K562 (cell line): ENCODE data around the gene FAM184B. TPM values are rescaled to one million over a fixed set of nuclear protein-coding genes. Genes with fewer than 3 reads are reported as not detected.

ENCODE experiments used
- ATAC-seq: fragments of 200-7000 bp; cut with Tn5 transposase; 3 replicates; pipeline ENCODE4 v1.9.1; 2020; ENCODE audit warnings: moderate library complexity
- BruUV-seq: library from RNA; stranded (reverse); fragments of 400-500 nt; replicated peaks from 2 replicates; lab custom pipeline; 2021; lab: Mats Ljungman, UMichigan
- CTCF ChIA-PET: fragments of 300-600 bp; formaldehyde crosslinking; extraction: SDS; loops from one replicate; lab custom pipeline; 2021; ENCODE audit warnings: low intra/inter-chr PET ratio; lab: Yijun Ruan, JAX
- POLR2A ChIA-PET: fragments of 300-600, 350-650 bp; sonication (Branson Sonifier 250); formaldehyde crosslinking; extraction: SDS; loops from one replicate; lab custom pipeline; 2021; ENCODE audit warnings: antibody characterized with exemption, inconsistent platforms; lab: Yijun Ruan, JAX
- DNase-seq, 4 experiments: peaks; one replicate each; pipeline versions ENCODE4 v3.0.0 to v3.0.0-alpha.2; 2011 to 2018; ENCODE audit warnings: low spot score in 3 of 4, mixed read lengths in 3 of 4; ENCODE audit errors: extremely low read depth in 1 of 4
- FAIRE-seq: peaks from 2 replicates; lab custom pipeline; 2011; peaks lifted over from hg19 to GRCh38; lab: Jason Lieb, UNC
- H2AFZ ChIP-seq: 2 replicates; pipeline ENCODE4 v1.6.0; 2011; ENCODE audit warnings: low read depth, low read length, control low read depth, inconsistent platforms
- H3K27ac ChIP-seq: fragments of 200-600 bp; 3 replicates; pipeline ENCODE4 v1.8.0; 2011; ENCODE audit warnings: low read depth, mild to moderate bottlenecking, control low read depth, inconsistent platforms, low read length, moderate library complexity, mixed read lengths; ENCODE audit errors: extremely low read depth
- H3K27me3 ChIP-seq, 2 experiments: fragments of 300-600 bp in 1 of 2; 2 replicates in 1 of 2; 3 replicates in 1 of 2; pipeline versions ENCODE4 v1.6.0 to v1.8.0; 2011; ENCODE audit warnings: inconsistent platforms in 2 of 2, low read length in 2 of 2, mild to moderate bottlenecking in 1 of 2, mixed read lengths in 1 of 2, moderate library complexity in 1 of 2; ENCODE audit not compliant: control insufficient read depth in 2 of 2, insufficient read depth in 2 of 2
- H3K36me3 ChIP-seq: fragments of 300-600 bp; 3 replicates; pipeline ENCODE4 v1.8.0; 2011; ENCODE audit warnings: mild to moderate bottlenecking, low read length, inconsistent platforms; ENCODE audit not compliant: control insufficient read depth, insufficient read depth
- H3K4me1 ChIP-seq, 2 experiments: fragments of 200-600 bp in 1 of 2; replicated peaks in 1 of 2; 2 replicates in 1 of 2; 3 replicates in 1 of 2; pipeline versions ENCODE4 v1.5.1 to v1.8.0; 2011; ENCODE audit warnings: inconsistent platforms in 2 of 2, low read length in 2 of 2, mild to moderate bottlenecking in 1 of 2, mixed read lengths in 1 of 2, moderate library complexity in 1 of 2; ENCODE audit not compliant: control insufficient read depth in 2 of 2, insufficient read depth in 2 of 2
- H3K4me2 ChIP-seq: 2 replicates; pipeline ENCODE4 v1.6.1; 2011; ENCODE audit warnings: low read length, control low read depth, inconsistent platforms, mixed read lengths; ENCODE audit not compliant: insufficient read depth
- H3K4me3 ChIP-seq: fragments of 200-600 bp; sonication (generic), shearing (Covaris generic); 2 replicates; pipeline ENCODE4 v1.5.1; 2016; ENCODE audit warnings: control low read depth, inconsistent platforms
- H3K79me2 ChIP-seq: fragments of 200-600 bp; 3 replicates; pipeline ENCODE4 v1.8.0; 2011; ENCODE audit warnings: low read length, inconsistent platforms; ENCODE audit not compliant: control insufficient read depth, insufficient read depth
- H3K9ac ChIP-seq, 2 experiments: 2 replicates each; pipeline versions ENCODE4 v1.6.0 to v1.6.1; 2011; ENCODE audit warnings: low read depth in 2 of 2, low read length in 2 of 2, control low read depth in 1 of 2, inconsistent platforms in 1 of 2, mild to moderate bottlenecking in 1 of 2, mixed read lengths in 1 of 2; ENCODE audit not compliant: insufficient read depth in 1 of 2
- H3K9me1 ChIP-seq: one replicate; pipeline ENCODE4 v1.6.0; 2011; ENCODE audit warnings: inconsistent platforms, mild to moderate bottlenecking, low read length, moderate library complexity; ENCODE audit not compliant: control insufficient read depth, insufficient read depth
- H3K9me3 ChIP-seq: replicated peaks from 2 replicates; pipeline ENCODE4 v1.5.1; 2011; ENCODE audit warnings: low read depth, low read length, inconsistent platforms; ENCODE audit not compliant: control insufficient read depth, insufficient read depth
- H4K20me1 ChIP-seq: replicated peaks from 2 replicates; pipeline ENCODE4 v1.6.1; 2011; ENCODE audit warnings: low read length, inconsistent platforms, mixed read lengths; ENCODE audit not compliant: control insufficient read depth, insufficient read depth
- FUS ChIP-seq: fragments of 200-400 bp; formaldehyde crosslinking; optimal IDR thresholded peaks from 2 replicates; pipeline ENCODE3; 2017; ENCODE audit warnings: low read depth, low read length
- KLF10 ChIP-seq: fragments of 250-450 bp; sonication (Bioruptor Pico); IDR thresholded peaks from 2 replicates; pipeline ENCODE4 v1.6.1; 2021; ENCODE audit warnings: matching md5 sums
- NCOA2 ChIP-seq, 2 experiments: fragments of 450-650 bp; IDR thresholded peaks; 2 replicates each; pipeline ENCODE4 v1.6.1; 2018; ENCODE audit warnings: mild to moderate bottlenecking in 2 of 2, moderate library complexity in 1 of 2; ENCODE audit not compliant: partially characterized antibody in 2 of 2
- PPARD ChIP-seq: fragments of 250-450 bp; sonication (Bioruptor Pico); IDR thresholded peaks from 2 replicates; pipeline ENCODE4 v1.8.0; 2022; ENCODE audit warnings: inconsistent platforms, mild to moderate bottlenecking, moderate library complexity
- PURB ChIP-seq: sonication (generic); formaldehyde crosslinking; IDR thresholded peaks from 2 replicates; pipeline ENCODE4 v1.9.0; 2021; ENCODE audit warnings: low read depth, mild to moderate bottlenecking, missing genetic modification reagents
- TAL1 ChIP-seq: fragments of 450-650 bp; IDR thresholded peaks from 2 replicates; pipeline ENCODE4 v1.6.1; 2016; ENCODE audit warnings: mild to moderate bottlenecking
- TRIM28 ChIP-seq: fragments of 450-650 bp; IDR thresholded peaks from 2 replicates; pipeline ENCODE4 v1.6.1; 2017
- ZNF778 ChIP-seq: fragments of 450-650 bp; formaldehyde crosslinking; IDR thresholded peaks from 2 replicates; pipeline ENCODE4 v1.4.0; 2020; ENCODE audit warnings: mild to moderate bottlenecking, moderate library complexity
- WGBS: fragments of 100-300 bp; shearing (Covaris generic); methylation state at CpG from one replicate; pipeline ENCODE4 v1.1.6; 2016; ENCODE audit warnings: low coverage, mixed read lengths; ENCODE audit not compliant: insufficient coverage; ENCODE audit errors: missing lambda C conversion rate; 5-methylcytosine and 5-hydroxymethylcytosine counted together
- in situ Hi-C: fragments of 300-500 bp; cut with MboI; formaldehyde crosslinking; loops from 4 replicates; pipeline ENCODE4 v1.15.0; 2018; ENCODE audit warnings: inconsistent platforms, mixed read lengths
- intact Hi-C: fragments of 100-400 bp; cut with micrococcal nuclease; formaldehyde crosslinking; loops from 2 replicates; pipeline ENCODE4 v1.14.2; 2022
- polyA plus RNA-seq, 8 experiments: library from polyadenylated mRNA; depleted of rRNA in 4 of 8; stranded (reverse) in 5 of 8; unstranded in 3 of 8; fragments of >200 nt; fragmentation: Nextera tagmentation in 2 of 8; fragmentation: Illumina TruSeq in 1 of 8; extraction: Ambion mirVana in 2 of 8; extraction: Trizol in 1 of 8; gene quantifications; 2 replicates each; pipeline versions ENCODE4 v1.2.1 to v1.2.3, GENCODE V29; 2011 to 2014; ENCODE audit warnings: inconsistent platforms in 1 of 8, missing spikeins in 1 of 8
- total RNA-seq, 7 experiments: library from RNA; depleted of rRNA in 6 of 7; stranded (reverse); fragments of >200 nt in 6 of 7; fragmentation: Illumina TruSeq in 2 of 7; extraction: Trizol in 2 of 7; gene quantifications; 2 replicates each; pipeline versions ENCODE4 v1.2.1 to v1.2.3, GENCODE V29; 2011 to 2021; ENCODE audit warnings: low replicate concordance in 1 of 7
- TF ChIP-seq, protein P1 (sequence below): IDR thresholded peaks from 2 replicates; pipeline ENCODE4 v1.6.1; 2011; ENCODE audit not compliant: insufficient read length; ENCODE audit errors: extremely low read depth
- TF ChIP-seq, protein P2 (sequence below): IDR thresholded peaks from 2 replicates; pipeline ENCODE4 v1.6.1; 2011; ENCODE audit warnings: borderline replicate concordance, low read depth, mild to moderate bottlenecking, moderate library complexity, low read length; ENCODE audit not compliant: insufficient read depth, poor library complexity, severe bottlenecking
- TF ChIP-seq, protein P3 (sequence below), 2 experiments: fragments of 450-650 bp; formaldehyde crosslinking in 1 of 2; IDR thresholded peaks; 2 replicates each; pipeline versions ENCODE4 v1.4.0 to v1.6.1; 2014 to 2020; ENCODE audit warnings: mild to moderate bottlenecking in 2 of 2, borderline replicate concordance in 1 of 2, low read depth in 1 of 2

FAM184B gene
- total and polyA plus RNA-seq, 9 of the 15 experiments (the other 6 are each of a cell fraction or from before 2014, with no cell fraction given), result not detected

DNA sequence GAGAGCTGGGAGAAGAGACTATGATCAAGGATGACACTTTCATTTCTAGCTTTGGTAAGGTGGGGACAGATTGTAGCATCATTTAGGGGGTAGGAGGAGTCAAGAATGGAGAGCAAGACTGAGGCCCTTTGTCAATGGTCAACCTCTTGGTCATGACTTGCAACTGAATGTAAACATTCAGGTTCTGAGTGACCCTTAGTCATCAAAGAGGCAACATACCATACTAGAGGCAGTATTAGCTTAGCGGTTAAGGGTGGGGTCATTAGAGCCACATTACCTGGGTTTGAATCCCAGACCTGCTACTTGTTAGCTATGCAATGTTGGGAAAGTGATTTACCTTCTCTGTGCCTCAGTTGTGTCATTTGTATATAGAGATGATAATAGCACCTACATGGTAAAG, 90.5 kb downstream of the FAM184B start (continued):
- no peak for TF ChIP-seq KLF10 (CRISPR knock-in tag)
- TF ChIP-seq, protein P1, sequence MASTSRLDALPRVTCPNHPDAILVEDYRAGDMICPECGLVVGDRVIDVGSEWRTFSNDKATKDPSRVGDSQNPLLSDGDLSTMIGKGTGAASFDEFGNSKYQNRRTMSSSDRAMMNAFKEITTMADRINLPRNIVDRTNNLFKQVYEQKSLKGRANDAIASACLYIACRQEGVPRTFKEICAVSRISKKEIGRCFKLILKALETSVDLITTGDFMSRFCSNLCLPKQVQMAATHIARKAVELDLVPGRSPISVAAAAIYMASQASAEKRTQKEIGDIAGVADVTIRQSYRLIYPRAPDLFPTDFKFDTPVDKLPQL, result no peak
- no peak for TF ChIP-seq PURB (CRISPR knock-in tag)
- TF ChIP-seq NCOA2 (IDR thresholded peaks at IDR 0.05; ENCODE audit: partially characterized antibody in 2 of 2), result no peak
- TF ChIP-seq ZNF778 (CRISPR knock-in tag), result no peak
- TF ChIP-seq PPARD (CRISPR knock-in tag), result no peak

DNA sequence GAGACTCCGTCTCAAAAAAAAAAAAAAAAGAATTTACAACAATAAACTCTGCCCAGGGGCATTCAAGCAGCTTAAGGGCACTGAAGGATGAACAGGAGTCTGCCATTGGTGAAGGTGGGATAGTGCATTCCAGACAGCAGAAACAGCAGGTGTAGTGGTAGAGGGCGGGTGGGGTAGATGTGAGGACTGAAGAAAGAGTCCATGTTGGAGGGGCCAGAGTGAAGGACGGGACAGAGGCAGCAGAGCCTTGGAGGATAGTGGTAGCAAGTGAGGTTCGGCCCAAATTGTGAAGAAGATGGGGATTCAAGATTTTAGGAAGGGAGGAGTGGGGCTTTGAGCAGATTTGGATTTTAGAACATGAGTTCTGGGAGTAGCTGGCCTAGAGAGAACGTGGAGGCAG, 91.3 kb downstream of the FAM184B start:
- Histone ChIP-seq H3K36me3 (no peaks in the 10 kb centered on the region), H3K9me3 (no peaks in the 10 kb centered on the region), H4K20me1 (no peaks in the 10 kb centered on the region), H3K9me1 (no peaks in the 10 kb centered on the region), H3K27ac (no peak overlapping the region), H3K4me3 (no peak overlapping the region), H3K9ac (no peak overlapping the region), H3K79me2 (no peaks in the 10 kb centered on the region), H2AFZ (no peak overlapping the region), H3K4me1 (no peaks in the 10 kb centered on the region), H3K4me2 (no peak overlapping the region), H3K27me3 (peaks cover 0 to 4% of the 10 kb centered on the region in 2 experiments; a peak in 2 of 5 replicates)
- in situ Hi-C loops (no loop called here), intact Hi-C loops (no loop called here)
- BruUV-seq, result no TSS peak
- FAIRE-seq, result no peak
- ChIA-PET POLR2A (no interaction called here), CTCF (no interaction called here)
- no peak for ATAC-seq
- 0% methylated on average over 5 of the region's 5 CpGs for WGBS
- no peak for DNase-seq
- TF ChIP-seq, protein P2, sequence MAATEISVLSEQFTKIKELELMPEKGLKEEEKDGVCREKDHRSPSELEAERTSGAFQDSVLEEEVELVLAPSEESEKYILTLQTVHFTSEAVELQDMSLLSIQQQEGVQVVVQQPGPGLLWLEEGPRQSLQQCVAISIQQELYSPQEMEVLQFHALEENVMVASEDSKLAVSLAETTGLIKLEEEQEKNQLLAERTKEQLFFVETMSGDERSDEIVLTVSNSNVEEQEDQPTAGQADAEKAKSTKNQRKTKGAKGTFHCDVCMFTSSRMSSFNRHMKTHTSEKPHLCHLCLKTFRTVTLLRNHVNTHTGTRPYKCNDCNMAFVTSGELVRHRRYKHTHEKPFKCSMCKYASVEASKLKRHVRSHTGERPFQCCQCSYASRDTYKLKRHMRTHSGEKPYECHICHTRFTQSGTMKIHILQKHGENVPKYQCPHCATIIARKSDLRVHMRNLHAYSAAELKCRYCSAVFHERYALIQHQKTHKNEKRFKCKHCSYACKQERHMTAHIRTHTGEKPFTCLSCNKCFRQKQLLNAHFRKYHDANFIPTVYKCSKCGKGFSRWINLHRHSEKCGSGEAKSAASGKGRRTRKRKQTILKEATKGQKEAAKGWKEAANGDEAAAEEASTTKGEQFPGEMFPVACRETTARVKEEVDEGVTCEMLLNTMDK, result no peak
- TF ChIP-seq FUS (no peak), TAL1 (no peak), TRIM28 (no peak)
- TF ChIP-seq, protein P3, sequence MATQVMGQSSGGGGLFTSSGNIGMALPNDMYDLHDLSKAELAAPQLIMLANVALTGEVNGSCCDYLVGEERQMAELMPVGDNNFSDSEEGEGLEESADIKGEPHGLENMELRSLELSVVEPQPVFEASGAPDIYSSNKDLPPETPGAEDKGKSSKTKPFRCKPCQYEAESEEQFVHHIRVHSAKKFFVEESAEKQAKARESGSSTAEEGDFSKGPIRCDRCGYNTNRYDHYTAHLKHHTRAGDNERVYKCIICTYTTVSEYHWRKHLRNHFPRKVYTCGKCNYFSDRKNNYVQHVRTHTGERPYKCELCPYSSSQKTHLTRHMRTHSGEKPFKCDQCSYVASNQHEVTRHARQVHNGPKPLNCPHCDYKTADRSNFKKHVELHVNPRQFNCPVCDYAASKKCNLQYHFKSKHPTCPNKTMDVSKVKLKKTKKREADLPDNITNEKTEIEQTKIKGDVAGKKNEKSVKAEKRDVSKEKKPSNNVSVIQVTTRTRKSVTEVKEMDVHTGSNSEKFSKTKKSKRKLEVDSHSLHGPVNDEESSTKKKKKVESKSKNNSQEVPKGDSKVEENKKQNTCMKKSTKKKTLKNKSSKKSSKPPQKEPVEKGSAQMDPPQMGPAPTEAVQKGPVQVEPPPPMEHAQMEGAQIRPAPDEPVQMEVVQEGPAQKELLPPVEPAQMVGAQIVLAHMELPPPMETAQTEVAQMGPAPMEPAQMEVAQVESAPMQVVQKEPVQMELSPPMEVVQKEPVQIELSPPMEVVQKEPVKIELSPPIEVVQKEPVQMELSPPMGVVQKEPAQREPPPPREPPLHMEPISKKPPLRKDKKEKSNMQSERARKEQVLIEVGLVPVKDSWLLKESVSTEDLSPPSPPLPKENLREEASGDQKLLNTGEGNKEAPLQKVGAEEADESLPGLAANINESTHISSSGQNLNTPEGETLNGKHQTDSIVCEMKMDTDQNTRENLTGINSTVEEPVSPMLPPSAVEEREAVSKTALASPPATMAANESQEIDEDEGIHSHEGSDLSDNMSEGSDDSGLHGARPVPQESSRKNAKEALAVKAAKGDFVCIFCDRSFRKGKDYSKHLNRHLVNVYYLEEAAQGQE (IDR thresholded peaks at IDR 0.05; ENCODE audit: borderline replicate concordance), result no peak
- TF ChIP-seq, protein P3 (CRISPR knock-in tag; IDR thresholded peaks at IDR 0.05; ENCODE audit: low read depth), result no peak
